A549 (cell line): Measurements from ENCODE around the gene MB21D2. TPM values are rescaled to one million over a fixed set of nuclear protein-coding genes. Genes with fewer than 3 reads are reported as not detected.

Experiments used
- ATAC-seq, 2 experiments: fragments of 200-7000 bp in 1 of 2; fragments of >200 bp in 1 of 2; cut with Nextera tagmentation in 1 of 2; cut with Tn5 transposase in 1 of 2; 3 replicates each; pipeline versions ENCODE4 v1.8.0 to v1.9.1; 2018 to 2020; ENCODE audit warnings: mild to moderate bottlenecking in 1 of 2, moderate library complexity in 1 of 2
- CTCF ChIA-PET: fragments of 300-600 bp; sonication (Branson Sonifier 250); formaldehyde crosslinking; extraction: SDS; loops from one replicate; lab custom pipeline; 2021; ENCODE audit warnings: antibody characterized with exemption, inconsistent platforms; lab: Yijun Ruan, JAX
- POLR2A ChIA-PET: fragments of 350-600 bp; formaldehyde crosslinking; extraction: SDS; loops from one replicate; lab custom pipeline; 2021; ENCODE audit warnings: antibody characterized with exemption, inconsistent platforms; lab: Yijun Ruan, JAX
- DNase-seq, 2 experiments: peaks; one replicate each; pipeline versions ENCODE4 v3.0.0 to v3.0.0-alpha.2; 2011 to 2016; ENCODE audit warnings: low read depth in 1 of 2, low spot score in 1 of 2
- FAIRE-seq: peaks from 2 replicates; lab custom pipeline; 2011; peaks lifted over from hg19 to GRCh38; lab: Jason Lieb, UNC
- H3K27ac ChIP-seq, 2 experiments: fragments of >200 bp; sonication (Bioruptor Twin); formaldehyde crosslinking; 3 replicates each; pipeline ENCODE4 v1.5.1; 2016 to 2017
- H3K4me1 ChIP-seq: fragments of >200 bp; sonication (Bioruptor Twin); formaldehyde crosslinking; 3 replicates; pipeline ENCODE4 v1.6.1; 2016
- H3K4me2 ChIP-seq: fragments of >200 bp; sonication (Bioruptor Twin); formaldehyde crosslinking; 3 replicates; pipeline ENCODE4 v1.6.1; 2016
- H3K4me3 ChIP-seq: fragments of >200 bp; sonication (Bioruptor Twin); formaldehyde crosslinking; 3 replicates; pipeline ENCODE4 v1.5.1; 2016
- H3K9me3 ChIP-seq: fragments of >200 bp; sonication (Bioruptor Twin); formaldehyde crosslinking; 3 replicates; pipeline ENCODE4 v1.6.1; 2016
- CBX2 ChIP-seq: fragments of 200-600 bp; sonication (generic); IDR thresholded peaks from 2 replicates; pipeline ENCODE4 v1.6.1; 2016; ENCODE audit warnings: low read depth, mild to moderate bottlenecking, borderline replicate concordance
- CHD2 ChIP-seq: fragments of 150-350 bp; IDR thresholded peaks from 2 replicates; pipeline ENCODE4 v1.6.1; 2014; ENCODE audit warnings: low read length; ENCODE audit not compliant: partially characterized antibody
- CHD4 ChIP-seq: fragments of 200-600 bp; sonication (generic); IDR thresholded peaks from 2 replicates; pipeline ENCODE4 v1.6.1; 2016; ENCODE audit warnings: antibody characterized with exemption, mild to moderate bottlenecking, borderline replicate concordance
- CTCF ChIP-seq: fragments of >200 bp; sonication (Bioruptor Twin); formaldehyde crosslinking; IDR thresholded peaks from 3 replicates; pipeline ENCODE4 v1.5.1; 2016
- E2F6 ChIP-seq: IDR thresholded peaks from 2 replicates; pipeline ENCODE4 v1.6.1; 2012; ENCODE audit warnings: low read depth, borderline replicate concordance
- EHF ChIP-seq: fragments of 250-450 bp; sonication (Bioruptor Pico); IDR thresholded peaks from 2 replicates; pipeline ENCODE4 v1.5.0; 2020; ENCODE audit warnings: mild to moderate bottlenecking
- EHMT2 ChIP-seq: fragments of 200-600 bp; sonication (generic); IDR thresholded peaks from 2 replicates; pipeline ENCODE4 v1.6.1; 2016; ENCODE audit warnings: antibody characterized with exemption, low read depth, mild to moderate bottlenecking, moderate library complexity
- EP300 ChIP-seq, 2 experiments: fragments of >200 bp; sonication (Bioruptor Twin); formaldehyde crosslinking; IDR thresholded peaks; 2 replicates in 1 of 2; 3 replicates in 1 of 2; pipeline ENCODE4 v1.6.1; 2016 to 2017
- ESRRA ChIP-seq: fragments of 150-350 bp; IDR thresholded peaks from 2 replicates; pipeline ENCODE4 v1.6.1; 2014; ENCODE audit warnings: mild to moderate bottlenecking, low read length, borderline replicate concordance
- FOSB ChIP-seq: fragments of 250-450 bp; sonication (Bioruptor Pico); IDR thresholded peaks from 2 replicates; pipeline ENCODE4 v1.5.0; 2020; ENCODE audit warnings: mild to moderate bottlenecking, moderate library complexity
- GATA3 ChIP-seq: IDR thresholded peaks from 2 replicates; pipeline ENCODE4 v1.6.1; 2012; ENCODE audit warnings: borderline replicate concordance
- HDAC2 ChIP-seq: fragments of 200-600 bp; sonication (generic); IDR thresholded peaks from 2 replicates; pipeline ENCODE4 v1.6.1; 2016
- HOXA7 ChIP-seq: fragments of 250-450 bp; sonication (Bioruptor Pico); IDR thresholded peaks from 2 replicates; pipeline ENCODE4 v1.5.0; 2020; ENCODE audit warnings: mild to moderate bottlenecking, moderate library complexity
- HOXB13 ChIP-seq: fragments of 250-450 bp; sonication (Bioruptor Pico); IDR thresholded peaks from 2 replicates; pipeline ENCODE4 v1.5.0; 2020; ENCODE audit warnings: low read depth, mild to moderate bottlenecking, moderate library complexity
- HOXB5 ChIP-seq: fragments of 250-450 bp; sonication (Bioruptor Pico); IDR thresholded peaks from 2 replicates; pipeline ENCODE4 v1.5.0; 2020; ENCODE audit warnings: mild to moderate bottlenecking, moderate library complexity
- JUN ChIP-seq, 2 experiments: fragments of >200 bp; sonication (Bioruptor Twin); formaldehyde crosslinking; IDR thresholded peaks; 2 replicates in 1 of 2; 3 replicates in 1 of 2; pipeline ENCODE4 v1.6.1; 2016 to 2017
- JUNB ChIP-seq: fragments of >200 bp; sonication (Bioruptor Twin); formaldehyde crosslinking; IDR thresholded peaks from 2 replicates; pipeline ENCODE4 v1.6.1; 2016
- KDM5A ChIP-seq: fragments of 200-600 bp; sonication (generic); IDR thresholded peaks from 2 replicates; pipeline ENCODE4 v1.6.1; 2016; ENCODE audit warnings: antibody characterized with exemption, mild to moderate bottlenecking
- MAZ ChIP-seq: fragments of 150-350 bp; IDR thresholded peaks from 2 replicates; pipeline ENCODE4 v1.6.1; 2014; ENCODE audit warnings: antibody characterized with exemption, low read depth, low read length, borderline replicate concordance
- MYC ChIP-seq: IDR thresholded peaks from 2 replicates; pipeline ENCODE4 v1.6.1; 2012; ENCODE audit warnings: mild to moderate bottlenecking, inconsistent platforms, low read length, improper control_type of control experiment, borderline replicate concordance
- POLR2A ChIP-seq: IDR thresholded peaks from 2 replicates; pipeline ENCODE4 v1.6.1; 2012; ENCODE audit warnings: mild to moderate bottlenecking, low read length
- POLR2AphosphoS2 ChIP-seq: conservative IDR thresholded peaks from 2 replicates; pipeline ENCODE4 v1.6.1; 2012; ENCODE audit warnings: low read length, improper control_type of control experiment, inconsistent platforms
- RCOR1 ChIP-seq: fragments of 150-350 bp; IDR thresholded peaks from 2 replicates; pipeline ENCODE4 v1.6.1; 2014; ENCODE audit warnings: antibody characterized with exemption, low read length, low read depth
- REST ChIP-seq: fragments of 200-600 bp; sonication (generic); IDR thresholded peaks from 2 replicates; pipeline ENCODE4 v1.6.1; 2016; ENCODE audit warnings: antibody characterized with exemption, mild to moderate bottlenecking, moderate library complexity
- RNF2 ChIP-seq: fragments of 200-600 bp; sonication (generic); IDR thresholded peaks from 2 replicates; pipeline ENCODE4 v1.6.1; 2016; ENCODE audit warnings: low read depth, mild to moderate bottlenecking, antibody characterized with exemption, moderate library complexity, borderline replicate concordance
- SREBF2 ChIP-seq: fragments of 450-650 bp; IDR thresholded peaks from 2 replicates; pipeline ENCODE4 v1.6.1; 2014; ENCODE audit warnings: mild to moderate bottlenecking, moderate library complexity
- TFCP2L1 ChIP-seq: fragments of 250-450 bp; sonication (Bioruptor Pico); IDR thresholded peaks from 2 replicates; pipeline ENCODE4 v1.5.0; 2021; ENCODE audit warnings: mild to moderate bottlenecking
- TP53 ChIP-seq: fragments of 250-450 bp; sonication (Bioruptor Pico); IDR thresholded peaks from 2 replicates; pipeline ENCODE4 v1.5.0; 2021; ENCODE audit warnings: mild to moderate bottlenecking, moderate library complexity
- USF2 ChIP-seq: fragments of 450-650 bp; IDR thresholded peaks from 2 replicates; pipeline ENCODE4 v1.6.1; 2014; ENCODE audit warnings: antibody characterized with exemption
- ZNF302 ChIP-seq: fragments of 250-450 bp; sonication (Bioruptor Pico); IDR thresholded peaks from 2 replicates; pipeline ENCODE4 v1.9.0; 2021; ENCODE audit warnings: inconsistent platforms, mild to moderate bottlenecking, moderate library complexity
- whole genome bisulfite sequencing: methylation state at CpG from one replicate; pipeline ENCODE4 v1.1.6; 2017; ENCODE audit errors: missing lambda C conversion rate; 5-methylcytosine and 5-hydroxymethylcytosine counted together
- polyA plus RNA-seq, 4 experiments: library from polyadenylated mRNA; depleted of rRNA in 3 of 4; stranded (reverse); fragments of >200 nt; fragmentation: RNase III in 1 of 4; extraction: RNeasy Plus Mini Kit Qiagen cat#74134 plus additional on column Dnase treatment in 1 of 4; gene quantifications; 2 replicates in 3 of 4; 3 replicates in 1 of 4; pipeline ENCODE4 v1.2.3, GENCODE V29; 2011 to 2017

The MB21D2 gene
- polyA plus RNA-seq, 2 of the 4 experiments (the other 2 are of a cell fraction), result 4.8 to 7.5 TPM

- no peak for DNase-seq
- 100% methylated on average over 4 of the region's 4 CpGs for WGBS
- H3K4me2 ChIP-seq, result no peak overlapping the region
- no peak for ATAC-seq
- H3K4me1 ChIP-seq, result peaks cover 27% of the 10 kb centered on the region
- H3K4me3 ChIP-seq, result no peak overlapping the region
- TF ChIP-seq SREBF2 (no peak), RCOR1 (no peak), ZNF302 (CRISPR knock-in tag) (no peak), TP53 (CRISPR knock-in tag) (no peak), CHD4 (no peak), HOXB13 (no peak), E2F6 (no peak)
- TF ChIP-seq, all 56 proteins: peak for 0
- POLR2A ChIA-PET, result no interaction called here
- CTCF ChIA-PET, result interaction anchor here (0.5 to 0.7 kb wide), 2 partner anchors 9 to 10 kb away, joined by 3 read pairs; no protein-coding TSS in a partner anchor
- Histone ChIP-seq H3K9me3 (no peaks in the 10 kb centered on the region), H3K27ac (no peak overlapping the region)
- no peak for FAIRE-seq
These were observed 72.2 kb downstream of the MB21D2 start for GRCh38 chr3:192845526-192845855.

- FAIRE-seq (no peak), ATAC-seq (no peak), DNase-seq (no peak)
- H3K9me3 ChIP-seq, result no peaks in the 10 kb centered on the region
- ChIA-PET CTCF (interaction anchor here (0.5 to 0.7 kb wide), 2 partner anchors 9 to 10 kb away, joined by 3 read pairs; no protein-coding TSS in a partner anchor), POLR2A (no interaction called here)
- 90% methylated on average over 9 of the region's 9 CpGs for WGBS
- no peak overlapping the region for H3K4me2 ChIP-seq
- no peak overlapping the region for H3K27ac ChIP-seq
- H3K4me1 ChIP-seq, result peaks cover 22% of the 10 kb centered on the region
- TF ChIP-seq ESRRA, result no peak
- no peak for TF ChIP-seq SREBF2
- TF ChIP-seq POLR2A, result no peak
- TF ChIP-seq HDAC2, result no peak
- TF ChIP-seq KDM5A, result no peak
- TF ChIP-seq JUNB, result no peak
- no peak for TF ChIP-seq CHD4
- TF ChIP-seq EP300 (IDR thresholded peaks at IDR 0.05), result no peak
- TF ChIP-seq HOXB5, result no peak
- TF ChIP-seq GATA3, result no peak
- TF ChIP-seq POLR2AphosphoS2, result no peak
- TF ChIP-seq RNF2, result no peak
- TF ChIP-seq HOXA7 (CRISPR knock-in tag), result no peak
- TF ChIP-seq TFCP2L1 (CRISPR knock-in tag), result no peak
- no peak for TF ChIP-seq JUN (IDR thresholded peaks at IDR 0.05)
- TF ChIP-seq CHD2, result no peak
- H3K4me3 ChIP-seq, result no peak overlapping the region
These were observed 72.7 kb downstream of the MB21D2 start for GRCh38 chr3:192844836-192845525.

- WGBS, result 81% methylated on average over 2 of the region's 2 CpGs
- Histone ChIP-seq H3K4me2 (no peak overlapping the region), H3K9me3 (no peaks in the 10 kb centered on the region), H3K27ac (no peak overlapping the region), H3K4me1 (peaks cover 16% of the 10 kb centered on the region), H3K4me3 (no peak overlapping the region)
- ATAC-seq, result no peak
- no peak for FAIRE-seq
- DNase-seq, result no peak
- CTCF ChIA-PET, result interaction anchor here (1.2 kb wide), 1 partner anchor 197 kb away, joined by 4 read pairs; no protein-coding TSS in a partner anchor
- POLR2A ChIA-PET, result no interaction called here
- TF ChIP-seq REST (no peak), USF2 (no peak), HDAC2 (no peak), JUN (IDR thresholded peaks at IDR 0.05) (no peak), EHF (CRISPR knock-in tag) (no peak), MAZ (no peak), EP300 (IDR thresholded peaks at IDR 0.05) (no peak), FOSB (CRISPR knock-in tag) (no peak), CBX2 (no peak), EHMT2 (no peak), GATA3 (no peak), TP53 (CRISPR knock-in tag) (no peak), SREBF2 (no peak), CHD4 (no peak), CTCF (no peak), MYC (no peak)
These were observed 73.2 kb downstream of the MB21D2 start for GRCh38 chr3:192844486-192844765.
